Lung (tissue), 12 donors: ENCODE data around the gene PLSCR1. TPM values are rescaled to one million over a fixed set of nuclear protein-coding genes. Genes with fewer than 3 reads are reported as not detected.

ENCODE experiments used
- ATAC-seq: fragments of 200-7000 bp; cut with Tn5 transposase; one replicate; pipeline ENCODE4 v1.9.1; 2020; ENCODE audit warnings: moderate number of reproducible peaks; ENCODE audit not compliant: insufficient read depth, low FRiP score
- DNase-seq, 3 donors: peaks; one replicate each; pipeline ENCODE4 v3.0.0-alpha.2; 2013 to 2017
- H3K27ac ChIP-seq, 2 donors: one replicate each; pipeline ENCODE4 v1.5.1; 2013; ENCODE audit warnings: mild to moderate bottlenecking in 2 of 2, moderate library complexity in 2 of 2, control low read depth in 1 of 2, inconsistent platforms in 1 of 2, low read depth in 1 of 2, low read length in 1 of 2
- H3K27me3 ChIP-seq, 3 donors: one replicate each; pipeline ENCODE4 v1.5.1; 2013; ENCODE audit warnings: low read length in 2 of 3; ENCODE audit not compliant: control insufficient read depth in 3 of 3, insufficient read depth in 3 of 3
- H3K36me3 ChIP-seq, 4 donors: one replicate each; pipeline ENCODE4 v1.5.1; 2013; ENCODE audit warnings: low read length in 4 of 4, mild to moderate bottlenecking in 1 of 4, moderate library complexity in 1 of 4; ENCODE audit not compliant: control insufficient read depth in 4 of 4, insufficient read depth in 4 of 4
- H3K4me1 ChIP-seq, 5 donors: one replicate each; pipeline ENCODE4 v1.5.1; 2013; ENCODE audit warnings: low read length in 5 of 5, mild to moderate bottlenecking in 2 of 5, moderate library complexity in 1 of 5; ENCODE audit not compliant: control insufficient read depth in 5 of 5, insufficient read depth in 5 of 5
- H3K4me3 ChIP-seq: one replicate; pipeline ENCODE4 v1.5.1; 2013; ENCODE audit warnings: mild to moderate bottlenecking, control low read depth, moderate library complexity
- H3K9ac ChIP-seq, 2 donors: one replicate each; pipeline ENCODE4 v1.5.1; 2013; ENCODE audit warnings: low read length in 2 of 2, control low read depth in 1 of 2; ENCODE audit not compliant: insufficient read depth in 1 of 2
- H3K9me3 ChIP-seq, 4 donors: one replicate each; pipeline ENCODE4 v1.5.1; 2013; ENCODE audit warnings: low read length in 3 of 4, mild to moderate bottlenecking in 1 of 4, moderate library complexity in 1 of 4; ENCODE audit not compliant: control insufficient read depth in 4 of 4, insufficient read depth in 3 of 4
- WGBS, 2 donors: extraction: QIAGEN DNeasy Blood & Tissue Kit; methylation state at CpG; one replicate each; pipeline ENCODE4 v1.1.7; 2013; 5-methylcytosine and 5-hydroxymethylcytosine counted together
- polyA plus RNA-seq, 2 donors: library from polyadenylated mRNA; stranded (reverse); fragments of 200-250 nt; gene quantifications; one replicate each; pipeline ENCODE4 v1.2.1, GENCODE V29; 2013
- total RNA-seq, 2 donors: library from RNA; depleted of rRNA in 1 of 2; stranded (reverse); fragments of >200 nt in 1 of 2; gene quantifications; one replicate each; pipeline ENCODE4 v1.2.1, GENCODE V29; 2014 to 2021
- TF ChIP-seq, protein P1 (sequence below): IDR thresholded peaks from 2 replicates; pipeline ENCODE4 v1.5.1; 2012; ENCODE audit warnings: mild to moderate bottlenecking; ENCODE audit errors: control extremely low read depth, extremely low read depth
- donor health status: control.
- donor health status: control.
- donor health status: Bipolar disorder and iron deficiency.
- donor health status: healthy.
- donor health status: DM: yes; HTN: yes; CAD: no.

The PLSCR1 gene
- total and polyA plus RNA-seq, 4 donors: 38.6 to 211 (median 108) TPM

GRCh38 chr3:146581080-146581601 lies 36.7 kb upstream of the PLSCR1 start:
- 36 to 68% methylated on average over 1 of the region's 1 CpG for WGBS, 2 donors
- Histone ChIP-seq H3K9ac (no peak overlapping the region), H3K36me3 (no peaks in the 10 kb centered on the region), H3K4me1 (no peaks in the 10 kb centered on the region), H3K27me3 (no peaks in the 10 kb centered on the region), H3K27ac (no peak overlapping the region), H3K9me3 (peaks cover 0 to 5% (median 2%) of the 10 kb centered on the region in 4 donors), H3K4me3 (no peak overlapping the region)
- TF ChIP-seq, protein P1, sequence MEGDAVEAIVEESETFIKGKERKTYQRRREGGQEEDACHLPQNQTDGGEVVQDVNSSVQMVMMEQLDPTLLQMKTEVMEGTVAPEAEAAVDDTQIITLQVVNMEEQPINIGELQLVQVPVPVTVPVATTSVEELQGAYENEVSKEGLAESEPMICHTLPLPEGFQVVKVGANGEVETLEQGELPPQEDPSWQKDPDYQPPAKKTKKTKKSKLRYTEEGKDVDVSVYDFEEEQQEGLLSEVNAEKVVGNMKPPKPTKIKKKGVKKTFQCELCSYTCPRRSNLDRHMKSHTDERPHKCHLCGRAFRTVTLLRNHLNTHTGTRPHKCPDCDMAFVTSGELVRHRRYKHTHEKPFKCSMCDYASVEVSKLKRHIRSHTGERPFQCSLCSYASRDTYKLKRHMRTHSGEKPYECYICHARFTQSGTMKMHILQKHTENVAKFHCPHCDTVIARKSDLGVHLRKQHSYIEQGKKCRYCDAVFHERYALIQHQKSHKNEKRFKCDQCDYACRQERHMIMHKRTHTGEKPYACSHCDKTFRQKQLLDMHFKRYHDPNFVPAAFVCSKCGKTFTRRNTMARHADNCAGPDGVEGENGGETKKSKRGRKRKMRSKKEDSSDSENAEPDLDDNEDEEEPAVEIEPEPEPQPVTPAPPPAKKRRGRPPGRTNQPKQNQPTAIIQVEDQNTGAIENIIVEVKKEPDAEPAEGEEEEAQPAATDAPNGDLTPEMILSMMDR: no peak
- DNase-seq (peak in 1 of 3 donors; percentile 27), ATAC-seq (no peak)

DNA sequence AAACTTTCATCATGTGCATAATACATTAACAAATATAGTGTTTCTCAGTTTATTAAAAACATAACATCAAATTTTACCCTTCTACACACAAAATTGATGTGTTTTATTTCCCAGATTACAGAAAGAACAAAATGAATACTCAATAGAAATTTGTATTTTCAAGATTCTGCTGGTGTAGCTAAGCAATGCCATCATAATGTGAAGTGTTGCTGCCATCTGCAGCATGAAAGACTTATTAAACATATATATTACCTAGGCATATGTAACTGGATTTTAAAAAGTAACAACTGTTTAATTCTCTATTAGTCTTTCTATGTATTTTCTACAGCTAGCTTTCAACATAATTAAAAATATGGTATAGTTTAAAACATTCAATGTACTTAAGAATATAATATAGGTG lies 33.3 kb upstream of the PLSCR1 start:
- Histone ChIP-seq H3K4me1 (no peaks in the 10 kb centered on the region), H3K9ac (no peak overlapping the region), H3K27ac (no peak overlapping the region), H3K9me3 (peaks cover 0 to 2% (median 0%) of the 10 kb centered on the region in 4 donors), H3K4me3 (no peak overlapping the region), H3K36me3 (no peaks in the 10 kb centered on the region), H3K27me3 (no peaks in the 10 kb centered on the region)
- TF ChIP-seq, protein P1: peak; percentile 11
- DNase-seq (peak; percentile 46 to 88 (median 79)), ATAC-seq (no peak)

- H3K4me1 ChIP-seq: no peaks in the 10 kb centered on the region
- no peaks in the 10 kb centered on the region for H3K9me3 ChIP-seq
- TF ChIP-seq, protein P1: no peak
- DNase-seq: no peak
- no peak for ATAC-seq
- no peak overlapping the region for H3K27ac ChIP-seq
- H3K27me3 ChIP-seq: no peaks in the 10 kb centered on the region
- 86 to 92% methylated on average over 2 of the region's 2 CpGs for WGBS, 2 donors
- H3K9ac ChIP-seq: no peak overlapping the region
- no peak overlapping the region for H3K4me3 ChIP-seq
- no peaks in the 10 kb centered on the region for H3K36me3 ChIP-seq
Measured at GRCh38 chr3:146575636-146576035, 31.2 kb upstream of the PLSCR1 start.

GRCh38 chr3:146574173-146574572 lies 29.8 kb upstream of the PLSCR1 start:
- no peaks in the 10 kb centered on the region for H3K36me3 ChIP-seq
- H3K9me3 ChIP-seq: no peaks in the 10 kb centered on the region
- H3K27me3 ChIP-seq: no peaks in the 10 kb centered on the region
- no peaks in the 10 kb centered on the region for H3K4me1 ChIP-seq
- no peak for ATAC-seq
- H3K4me3 ChIP-seq: no peak overlapping the region
- WGBS, 2 donors: 74 to 88% methylated on average over 1 of the region's 1 CpG
- no peak overlapping the region for H3K9ac ChIP-seq
- TF ChIP-seq, protein P1: no peak
- H3K27ac ChIP-seq: no peak overlapping the region
- no peak for DNase-seq
